Liver (tissue), 9 donors: ENCODE measurements around the gene CLIC5. TPM values are rescaled to one million over a fixed set of nuclear protein-coding genes. Genes with fewer than 3 reads are reported as not detected.

Experiments
- DNase-seq: peaks from one replicate; pipeline ENCODE4 v3.0.0-alpha.2; 2017; ENCODE audit warnings: low spot score
- H3K27ac ChIP-seq, 2 donors: one replicate each; pipeline ENCODE4 v1.7.0; 2013; ENCODE audit warnings: inconsistent platforms in 2 of 2, low read length in 2 of 2, control low read depth in 1 of 2, low read depth in 1 of 2, mild to moderate bottlenecking in 1 of 2
- H3K27me3 ChIP-seq, 4 donors: one replicate each; pipeline versions ENCODE4 v1.6.1 to v1.7.0; 2013; ENCODE audit warnings: low read length in 3 of 4, inconsistent platforms in 1 of 4, mild to moderate bottlenecking in 1 of 4, moderate library complexity in 1 of 4; ENCODE audit not compliant: control insufficient read depth in 4 of 4, insufficient read depth in 4 of 4
- H3K36me3 ChIP-seq, 4 donors: one replicate each; pipeline versions ENCODE4 v1.6.1 to v1.7.0; 2013; ENCODE audit warnings: low read length in 3 of 4, mild to moderate bottlenecking in 3 of 4, low read depth in 1 of 4, moderate library complexity in 1 of 4; ENCODE audit not compliant: control insufficient read depth in 4 of 4, insufficient read depth in 3 of 4
- H3K4me1 ChIP-seq, 4 donors: one replicate each; pipeline versions ENCODE4 v1.6.1 to v1.7.0; 2013; ENCODE audit warnings: low read length in 3 of 4, mild to moderate bottlenecking in 3 of 4, moderate library complexity in 1 of 4; ENCODE audit not compliant: control insufficient read depth in 4 of 4, insufficient read depth in 4 of 4
- H3K4me3 ChIP-seq, 3 donors: one replicate each; pipeline versions ENCODE4 v1.6.1 to v1.7.0; 2013; ENCODE audit warnings: low read length in 3 of 3, control low read depth in 1 of 3, low read depth in 1 of 3, mild to moderate bottlenecking in 1 of 3
- H3K9ac ChIP-seq, 2 donors: one replicate each; pipeline ENCODE4 v1.7.0; 2013; ENCODE audit warnings: low read length in 2 of 2, mild to moderate bottlenecking in 2 of 2, moderate library complexity in 2 of 2, control low read depth in 1 of 2, low read depth in 1 of 2
- H3K9me3 ChIP-seq, 4 donors: one replicate each; pipeline versions ENCODE4 v1.6.1 to v1.7.0; 2013; ENCODE audit warnings: low read length in 3 of 4; ENCODE audit not compliant: control insufficient read depth in 4 of 4
- FOXA1 ChIP-seq: IDR thresholded peaks from 2 replicates; pipeline ENCODE4 v1.6.1; 2016; ENCODE audit warnings: antibody characterized with exemption
- FOXA2 ChIP-seq: IDR thresholded peaks from 2 replicates; pipeline ENCODE4 v1.6.1; 2016; ENCODE audit warnings: antibody characterized with exemption
- GABPA ChIP-seq, 2 donors: IDR thresholded peaks in 1 of 2; conservative IDR thresholded peaks in 1 of 2; 2 replicates each; pipeline ENCODE4 v1.6.1; 2016; ENCODE audit warnings: antibody characterized with exemption in 2 of 2, mild to moderate bottlenecking in 1 of 2, moderate library complexity in 1 of 2
- HNF4A ChIP-seq, 2 donors: conservative IDR thresholded peaks; 2 replicates each; pipeline ENCODE4 v1.6.1; 2016; ENCODE audit warnings: antibody characterized with exemption in 2 of 2, mild to moderate bottlenecking in 2 of 2
- HNF4G ChIP-seq: IDR thresholded peaks from 2 replicates; pipeline ENCODE4 v1.6.1; 2016; ENCODE audit warnings: antibody characterized with exemption
- RAD21 ChIP-seq, 2 donors: IDR thresholded peaks; 2 replicates each; pipeline ENCODE4 v1.6.1; 2016; ENCODE audit warnings: antibody characterized with exemption in 2 of 2, mild to moderate bottlenecking in 2 of 2
- RXRA ChIP-seq, 2 donors: IDR thresholded peaks; 2 replicates each; pipeline ENCODE4 v1.6.1; 2017 to 2018; ENCODE audit warnings: antibody characterized with exemption in 2 of 2, mild to moderate bottlenecking in 1 of 2
- SP1 ChIP-seq: IDR thresholded peaks from 2 replicates; pipeline ENCODE4 v1.6.1; 2018; ENCODE audit warnings: antibody characterized with exemption, mild to moderate bottlenecking
- TAF1 ChIP-seq: conservative IDR thresholded peaks from 2 replicates; pipeline ENCODE4 v1.6.1; 2016; ENCODE audit warnings: antibody characterized with exemption, mild to moderate bottlenecking
- YY1 ChIP-seq: IDR thresholded peaks from 2 replicates; pipeline ENCODE4 v1.6.1; 2016; ENCODE audit warnings: antibody characterized with exemption, mild to moderate bottlenecking
- WGBS: extraction: QIAGEN DNeasy Blood & Tissue Kit; methylation state at CpG from one replicate; pipeline ENCODE4 v1.1.7; 2013; 5-methylcytosine and 5-hydroxymethylcytosine counted together
- polyA plus RNA-seq, 2 donors: library from polyadenylated mRNA; stranded (reverse) in 1 of 2; unstranded in 1 of 2; fragments of 200-250 nt in 1 of 2; fragments of >200 nt in 1 of 2; fragmentation: Nextera tagmentation in 1 of 2; extraction: Ambion mirVana in 1 of 2; gene quantifications; one replicate each; pipeline versions ENCODE4 v1.2.1 to v1.2.3, GENCODE V29; 2013 to 2015
- total RNA-seq, 2 donors: library from RNA; depleted of rRNA; stranded (reverse); fragments of >200 nt; gene quantifications; one replicate each; pipeline ENCODE4 v1.2.3, GENCODE V29; 2014
- TF ChIP-seq, protein P1 (sequence below): IDR thresholded peaks from 2 replicates; pipeline ENCODE4 v1.6.1; 2016; ENCODE audit warnings: antibody characterized with exemption
- TF ChIP-seq, protein P2 (sequence below): IDR thresholded peaks from 2 replicates; pipeline ENCODE4 v1.6.1; 2016; ENCODE audit warnings: antibody characterized with exemption
- TF ChIP-seq, protein P3 (sequence below): IDR thresholded peaks from 2 replicates; pipeline ENCODE4 v1.6.1; 2016; ENCODE audit warnings: antibody characterized with exemption
- TF ChIP-seq, protein P4 (sequence below): fragments of 150-350 bp; IDR thresholded peaks from 2 replicates; pipeline ENCODE4 v1.5.1; 2017; ENCODE audit warnings: improper control_type of control experiment, low read depth, low read length; ENCODE audit not compliant: missing input control
- TF ChIP-seq, protein P5 (sequence below): IDR thresholded peaks from 2 replicates; pipeline ENCODE4 v1.6.1; 2016; ENCODE audit warnings: antibody characterized with exemption, mild to moderate bottlenecking
- donor health status: healthy.
- donor health status: healthy.
- donor health status: healthy.
- donor health status: healthy.
- donor health status: healthy.

Gene CLIC5
- total and polyA plus RNA-seq, 4 donors = 0.05 to 0.33 (median 0.14) TPM

DNA sequence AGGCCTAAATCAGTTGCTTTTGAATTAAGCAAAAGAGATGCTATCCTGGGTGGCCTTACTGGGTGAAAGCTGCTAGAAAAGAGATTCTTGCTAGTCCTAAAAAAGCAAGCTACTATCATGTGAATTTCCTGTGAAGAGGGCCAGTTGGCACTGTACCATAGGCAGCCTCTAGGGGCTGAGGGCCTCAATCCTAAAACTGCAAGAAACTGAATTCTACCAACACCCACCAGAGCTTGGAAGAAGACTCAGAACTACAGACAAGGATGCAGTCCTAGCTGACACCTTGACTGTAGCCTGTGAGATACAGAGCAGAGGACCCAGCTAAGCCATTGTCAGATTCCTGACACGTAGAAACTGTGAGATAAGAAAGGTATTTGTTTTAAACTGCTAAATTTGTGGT is 24.5 kb downstream of the CLIC5 start:
- no peaks in the 10 kb centered on the region for H3K4me1 ChIP-seq
- no peak overlapping the region for H3K9ac ChIP-seq
- no peaks in the 10 kb centered on the region for H3K27me3 ChIP-seq
- WGBS = 76% methylated on average over 1 of the region's 1 CpG
- H3K36me3 ChIP-seq = no peaks in the 10 kb centered on the region
- DNase-seq = no peak
- no peaks in the 10 kb centered on the region for H3K9me3 ChIP-seq
- H3K4me3 ChIP-seq = no peak overlapping the region
- TF ChIP-seq, protein P1, sequence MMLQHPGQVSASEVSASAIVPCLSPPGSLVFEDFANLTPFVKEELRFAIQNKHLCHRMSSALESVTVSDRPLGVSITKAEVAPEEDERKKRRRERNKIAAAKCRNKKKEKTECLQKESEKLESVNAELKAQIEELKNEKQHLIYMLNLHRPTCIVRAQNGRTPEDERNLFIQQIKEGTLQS = no peak
- TF ChIP-seq, protein P2, sequence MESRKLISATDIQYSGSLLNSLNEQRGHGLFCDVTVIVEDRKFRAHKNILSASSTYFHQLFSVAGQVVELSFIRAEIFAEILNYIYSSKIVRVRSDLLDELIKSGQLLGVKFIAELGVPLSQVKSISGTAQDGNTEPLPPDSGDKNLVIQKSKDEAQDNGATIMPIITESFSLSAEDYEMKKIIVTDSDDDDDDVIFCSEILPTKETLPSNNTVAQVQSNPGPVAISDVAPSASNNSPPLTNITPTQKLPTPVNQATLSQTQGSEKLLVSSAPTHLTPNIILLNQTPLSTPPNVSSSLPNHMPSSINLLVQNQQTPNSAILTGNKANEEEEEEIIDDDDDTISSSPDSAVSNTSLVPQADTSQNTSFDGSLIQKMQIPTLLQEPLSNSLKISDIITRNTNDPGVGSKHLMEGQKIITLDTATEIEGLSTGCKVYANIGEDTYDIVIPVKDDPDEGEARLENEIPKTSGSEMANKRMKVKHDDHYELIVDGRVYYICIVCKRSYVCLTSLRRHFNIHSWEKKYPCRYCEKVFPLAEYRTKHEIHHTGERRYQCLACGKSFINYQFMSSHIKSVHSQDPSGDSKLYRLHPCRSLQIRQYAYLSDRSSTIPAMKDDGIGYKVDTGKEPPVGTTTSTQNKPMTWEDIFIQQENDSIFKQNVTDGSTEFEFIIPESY = no peak
- TF ChIP-seq FOXA2 = no peak
- no peak for TF ChIP-seq HNF4A (conservative IDR thresholded peaks at IDR 0.05)
- TF ChIP-seq, protein P3, sequence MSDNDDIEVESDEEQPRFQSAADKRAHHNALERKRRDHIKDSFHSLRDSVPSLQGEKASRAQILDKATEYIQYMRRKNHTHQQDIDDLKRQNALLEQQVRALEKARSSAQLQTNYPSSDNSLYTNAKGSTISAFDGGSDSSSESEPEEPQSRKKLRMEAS = no peak
- TF ChIP-seq RAD21 (IDR thresholded peaks at IDR 0.05) = no peak
- TF ChIP-seq GABPA (IDR thresholded peaks at IDR 0.05 in 1 of 2, conservative IDR thresholded peaks at IDR 0.05 in 1 of 2) = no peak
- no peak for TF ChIP-seq FOXA1
- TF ChIP-seq RXRA (IDR thresholded peaks at IDR 0.05) = no peak
- TF ChIP-seq TAF1 = no peak
- TF ChIP-seq, protein P4, sequence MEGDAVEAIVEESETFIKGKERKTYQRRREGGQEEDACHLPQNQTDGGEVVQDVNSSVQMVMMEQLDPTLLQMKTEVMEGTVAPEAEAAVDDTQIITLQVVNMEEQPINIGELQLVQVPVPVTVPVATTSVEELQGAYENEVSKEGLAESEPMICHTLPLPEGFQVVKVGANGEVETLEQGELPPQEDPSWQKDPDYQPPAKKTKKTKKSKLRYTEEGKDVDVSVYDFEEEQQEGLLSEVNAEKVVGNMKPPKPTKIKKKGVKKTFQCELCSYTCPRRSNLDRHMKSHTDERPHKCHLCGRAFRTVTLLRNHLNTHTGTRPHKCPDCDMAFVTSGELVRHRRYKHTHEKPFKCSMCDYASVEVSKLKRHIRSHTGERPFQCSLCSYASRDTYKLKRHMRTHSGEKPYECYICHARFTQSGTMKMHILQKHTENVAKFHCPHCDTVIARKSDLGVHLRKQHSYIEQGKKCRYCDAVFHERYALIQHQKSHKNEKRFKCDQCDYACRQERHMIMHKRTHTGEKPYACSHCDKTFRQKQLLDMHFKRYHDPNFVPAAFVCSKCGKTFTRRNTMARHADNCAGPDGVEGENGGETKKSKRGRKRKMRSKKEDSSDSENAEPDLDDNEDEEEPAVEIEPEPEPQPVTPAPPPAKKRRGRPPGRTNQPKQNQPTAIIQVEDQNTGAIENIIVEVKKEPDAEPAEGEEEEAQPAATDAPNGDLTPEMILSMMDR = no peak
- no peak for TF ChIP-seq YY1
- TF ChIP-seq HNF4G = no peak
- TF ChIP-seq, protein P5, sequence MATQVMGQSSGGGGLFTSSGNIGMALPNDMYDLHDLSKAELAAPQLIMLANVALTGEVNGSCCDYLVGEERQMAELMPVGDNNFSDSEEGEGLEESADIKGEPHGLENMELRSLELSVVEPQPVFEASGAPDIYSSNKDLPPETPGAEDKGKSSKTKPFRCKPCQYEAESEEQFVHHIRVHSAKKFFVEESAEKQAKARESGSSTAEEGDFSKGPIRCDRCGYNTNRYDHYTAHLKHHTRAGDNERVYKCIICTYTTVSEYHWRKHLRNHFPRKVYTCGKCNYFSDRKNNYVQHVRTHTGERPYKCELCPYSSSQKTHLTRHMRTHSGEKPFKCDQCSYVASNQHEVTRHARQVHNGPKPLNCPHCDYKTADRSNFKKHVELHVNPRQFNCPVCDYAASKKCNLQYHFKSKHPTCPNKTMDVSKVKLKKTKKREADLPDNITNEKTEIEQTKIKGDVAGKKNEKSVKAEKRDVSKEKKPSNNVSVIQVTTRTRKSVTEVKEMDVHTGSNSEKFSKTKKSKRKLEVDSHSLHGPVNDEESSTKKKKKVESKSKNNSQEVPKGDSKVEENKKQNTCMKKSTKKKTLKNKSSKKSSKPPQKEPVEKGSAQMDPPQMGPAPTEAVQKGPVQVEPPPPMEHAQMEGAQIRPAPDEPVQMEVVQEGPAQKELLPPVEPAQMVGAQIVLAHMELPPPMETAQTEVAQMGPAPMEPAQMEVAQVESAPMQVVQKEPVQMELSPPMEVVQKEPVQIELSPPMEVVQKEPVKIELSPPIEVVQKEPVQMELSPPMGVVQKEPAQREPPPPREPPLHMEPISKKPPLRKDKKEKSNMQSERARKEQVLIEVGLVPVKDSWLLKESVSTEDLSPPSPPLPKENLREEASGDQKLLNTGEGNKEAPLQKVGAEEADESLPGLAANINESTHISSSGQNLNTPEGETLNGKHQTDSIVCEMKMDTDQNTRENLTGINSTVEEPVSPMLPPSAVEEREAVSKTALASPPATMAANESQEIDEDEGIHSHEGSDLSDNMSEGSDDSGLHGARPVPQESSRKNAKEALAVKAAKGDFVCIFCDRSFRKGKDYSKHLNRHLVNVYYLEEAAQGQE = no peak
- H3K27ac ChIP-seq = no peak overlapping the region

DNA sequence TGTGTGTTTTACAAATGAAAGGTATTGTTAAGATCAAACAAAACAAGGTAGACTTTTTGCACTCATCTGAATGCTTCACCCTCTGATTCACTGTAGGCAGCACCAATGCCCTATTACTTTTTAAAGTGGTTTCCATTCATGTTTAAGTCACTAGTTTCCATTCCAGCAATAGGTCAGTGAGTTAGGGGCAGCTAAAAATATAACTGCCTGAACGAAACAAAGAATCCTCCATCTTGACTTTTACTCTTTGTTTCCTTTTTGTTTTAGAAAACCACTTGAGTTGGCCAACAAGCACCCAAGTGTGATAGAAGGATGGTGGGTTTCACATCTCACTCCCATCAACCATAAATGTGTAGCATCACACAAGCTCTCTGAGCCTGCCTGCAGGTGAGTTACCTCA is 25.5 kb downstream of the CLIC5 start:
- Histone ChIP-seq H3K9me3 (no peaks in the 10 kb centered on the region), H3K27me3 (no peaks in the 10 kb centered on the region), H3K36me3 (no peaks in the 10 kb centered on the region), H3K4me1 (no peaks in the 10 kb centered on the region), H3K4me3 (no peak overlapping the region), H3K27ac (no peak overlapping the region), H3K9ac (no peak overlapping the region)
- no peak for DNase-seq
- TF ChIP-seq, protein P1 = no peak
- no peak for TF ChIP-seq SP1
- TF ChIP-seq RXRA (IDR thresholded peaks at IDR 0.05) = no peak
- no peak for TF ChIP-seq HNF4A (conservative IDR thresholded peaks at IDR 0.05)
- no peak for TF ChIP-seq HNF4G
- TF ChIP-seq RAD21 (IDR thresholded peaks at IDR 0.05) = no peak
- TF ChIP-seq GABPA (IDR thresholded peaks at IDR 0.05 in 1 of 2, conservative IDR thresholded peaks at IDR 0.05 in 1 of 2) = no peak
- TF ChIP-seq, protein P2 = no peak
- TF ChIP-seq, protein P4 = no peak
- TF ChIP-seq YY1 = no peak
- 77% methylated on average over 1 of the region's 1 CpG for WGBS
